GM23248 (cell line): ENCODE measurements around the gene MRTFB. TPM values are rescaled to one million over a fixed set of nuclear protein-coding genes. Genes with fewer than 3 reads are reported as not detected.
"Not testable (repeated sequence)": the region's sequence is repeated elsewhere in the genome, so short reads cannot be mapped to it uniquely, and the experiment has no call there.

Experiments
- DNase-seq: peaks from one replicate; pipeline ENCODE4 v3.0.0-alpha.2; 2015
- H2AFZ ChIP-seq: fragments of 200-600 bp; sonication (generic); 2 replicates; pipeline ENCODE4 v1.6.1; 2016; ENCODE audit warnings: antibody characterized with exemption
- H3F3A ChIP-seq: fragments of 200-600 bp; sonication (generic); 2 replicates; pipeline ENCODE4 v1.6.1; 2016; ENCODE audit warnings: mild to moderate bottlenecking, antibody characterized with exemption, mixed run types; ENCODE audit not compliant: insufficient read depth
- H3K27ac ChIP-seq: fragments of 200-600 bp; sonication (generic); 2 replicates; pipeline ENCODE4 v1.5.1; 2016; ENCODE audit warnings: mild to moderate bottlenecking
- H3K27me3 ChIP-seq: fragments of 200-600 bp; sonication (generic); replicated peaks from 2 replicates; pipeline ENCODE4 v1.6.1; 2016; ENCODE audit warnings: mild to moderate bottlenecking; ENCODE audit not compliant: insufficient read depth
- H3K36me3 ChIP-seq: fragments of 200-600 bp; sonication (generic); 2 replicates; pipeline ENCODE4 v1.6.1; 2016; ENCODE audit warnings: low read depth, mild to moderate bottlenecking
- H3K4me1 ChIP-seq: fragments of 200-600 bp; sonication (generic); 2 replicates; pipeline ENCODE4 v1.6.1; 2016; ENCODE audit warnings: mild to moderate bottlenecking; ENCODE audit not compliant: insufficient read depth
- H3K4me2 ChIP-seq: fragments of 200-600 bp; sonication (generic); one replicate; pipeline ENCODE4 v1.6.1; 2016; ENCODE audit warnings: mild to moderate bottlenecking; ENCODE audit not compliant: unreplicated experiment
- H3K4me3 ChIP-seq: fragments of 200-600 bp; sonication (generic); 2 replicates; pipeline ENCODE4 v1.5.1; 2016; ENCODE audit warnings: mild to moderate bottlenecking
- H3K79me2 ChIP-seq: fragments of 200-600 bp; sonication (generic); 2 replicates; pipeline ENCODE4 v1.6.1; 2016; ENCODE audit warnings: mild to moderate bottlenecking; ENCODE audit not compliant: insufficient read depth
- H3K9ac ChIP-seq: fragments of 200-600 bp; sonication (generic); 2 replicates; pipeline ENCODE4 v1.6.1; 2016; ENCODE audit warnings: mild to moderate bottlenecking
- H3K9me2 ChIP-seq: fragments of 200-600 bp; sonication (generic); 2 replicates; pipeline ENCODE4 v1.6.1; 2016; ENCODE audit warnings: mixed run types, mild to moderate bottlenecking, moderate library complexity; ENCODE audit not compliant: insufficient read depth
- H3K9me3 ChIP-seq: fragments of 200-600 bp; sonication (generic); one replicate; pipeline ENCODE4 v1.6.1; 2017; ENCODE audit warnings: low read depth
- H4K20me1 ChIP-seq: fragments of 200-600 bp; sonication (generic); 2 replicates; pipeline ENCODE4 v1.6.0; 2016; ENCODE audit not compliant: insufficient read depth
- EZH2 ChIP-seq: fragments of 200-600 bp; sonication (generic); IDR thresholded peaks from 2 replicates; pipeline ENCODE4 v1.6.1; 2018; ENCODE audit warnings: antibody characterized with exemption, mild to moderate bottlenecking; ENCODE audit not compliant: insufficient read depth, poor library complexity, severe bottlenecking
- EZH2phosphoT487 ChIP-seq: fragments of 200-600 bp; sonication (generic); IDR thresholded peaks from 2 replicates; pipeline ENCODE4 v1.6.1; 2018; ENCODE audit warnings: antibody characterized with exemption, moderate library complexity, mild to moderate bottlenecking, low read depth; ENCODE audit not compliant: insufficient read depth
- WGBS, 2 experiments: methylation state at CpG; one replicate each; pipeline ENCODE4 v1.1.6; 2015 to 2017; ENCODE audit warnings: low lambda C conversion rate in 2 of 2, low coverage in 1 of 2; ENCODE audit errors: missing lambda C conversion rate in 2 of 2; 5-methylcytosine and 5-hydroxymethylcytosine counted together
- in situ Hi-C: fragments of 300-500 bp; cut with MboI; formaldehyde crosslinking; loops from 2 replicates; pipeline ENCODE4 v1.15.0; 2020
- polyA plus RNA-seq: library from polyadenylated mRNA; unstranded; fragments of >200 nt; fragmentation: Nextera tagmentation; extraction: Ambion mirVana; gene quantifications from 2 replicates; pipeline ENCODE4 v1.2.1, GENCODE V29; 2016
- total RNA-seq: library from RNA; depleted of rRNA; stranded (reverse); fragments of >200 nt; shearing (Covaris generic); gene quantifications from 2 replicates; pipeline ENCODE4 v1.2.3, GENCODE V29; 2014; rRNA removed

MRTFB gene, protein sequence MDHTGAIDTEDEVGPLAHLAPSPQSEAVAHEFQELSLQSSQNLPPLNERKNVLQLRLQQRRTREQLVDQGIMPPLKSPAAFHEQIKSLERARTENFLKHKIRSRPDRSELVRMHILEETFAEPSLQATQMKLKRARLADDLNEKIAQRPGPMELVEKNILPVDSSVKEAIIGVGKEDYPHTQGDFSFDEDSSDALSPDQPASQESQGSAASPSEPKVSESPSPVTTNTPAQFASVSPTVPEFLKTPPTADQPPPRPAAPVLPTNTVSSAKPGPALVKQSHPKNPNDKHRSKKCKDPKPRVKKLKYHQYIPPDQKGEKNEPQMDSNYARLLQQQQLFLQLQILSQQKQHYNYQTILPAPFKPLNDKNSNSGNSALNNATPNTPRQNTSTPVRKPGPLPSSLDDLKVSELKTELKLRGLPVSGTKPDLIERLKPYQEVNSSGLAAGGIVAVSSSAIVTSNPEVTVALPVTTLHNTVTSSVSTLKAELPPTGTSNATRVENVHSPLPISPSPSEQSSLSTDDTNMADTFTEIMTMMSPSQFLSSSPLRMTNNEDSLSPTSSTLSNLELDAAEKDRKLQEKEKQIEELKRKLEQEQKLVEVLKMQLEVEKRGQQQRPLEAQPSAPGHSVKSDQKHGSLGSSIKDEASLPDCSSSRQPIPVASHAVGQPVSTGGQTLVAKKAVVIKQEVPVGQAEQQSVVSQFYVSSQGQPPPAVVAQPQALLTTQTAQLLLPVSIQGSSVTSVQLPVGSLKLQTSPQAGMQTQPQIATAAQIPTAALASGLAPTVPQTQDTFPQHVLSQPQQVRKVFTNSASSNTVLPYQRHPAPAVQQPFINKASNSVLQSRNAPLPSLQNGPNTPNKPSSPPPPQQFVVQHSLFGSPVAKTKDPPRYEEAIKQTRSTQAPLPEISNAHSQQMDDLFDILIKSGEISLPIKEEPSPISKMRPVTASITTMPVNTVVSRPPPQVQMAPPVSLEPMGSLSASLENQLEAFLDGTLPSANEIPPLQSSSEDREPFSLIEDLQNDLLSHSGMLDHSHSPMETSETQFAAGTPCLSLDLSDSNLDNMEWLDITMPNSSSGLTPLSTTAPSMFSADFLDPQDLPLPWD
- total RNA-seq, result 2.1 and 3.1 TPM in 2 replicates
- polyA plus RNA-seq, result 4.0 and 5.1 TPM in 2 replicates

GRCh38 chr16:14070877-14071575 lies at the start of gene MRTFB:
Gene MRTFB (plus strand): TSS chr16:14071319. CDS start chr16:14140607, 69,288 bp downstream.
- H3K9ac ChIP-seq, result peak within 1 kb of the TSS; percentile 87
- TF ChIP-seq EZH2 (no peak), EZH2phosphoT487 (no peak)
- in situ Hi-C loops, result no loop called here
- DNase-seq, result peak; percentile 76
- H3K4me1 ChIP-seq, result no peaks in the 10 kb centered on the region
- no peak within 1 kb of the TSS for H3K27ac ChIP-seq
- H3F3A ChIP-seq, result no peaks in the 10 kb centered on the region
- no peaks in the 10 kb centered on the region for H3K9me3 ChIP-seq
- H3K27me3 ChIP-seq, result no peaks in the 10 kb centered on the region
- WGBS, 2 experiments, result 3 to 4% methylated on average over 45 to 67 of the region's 86 CpGs
- peak within 1 kb of the TSS; percentile 84 for H3K4me2 ChIP-seq
- no peaks in the 10 kb centered on the region for H4K20me1 ChIP-seq
- peaks cover 31% of the 10 kb centered on the region for H3K79me2 ChIP-seq
- no peaks in the 10 kb centered on the region for H3K36me3 ChIP-seq
- no peaks in the 10 kb centered on the region for H3K9me2 ChIP-seq
- H2AFZ ChIP-seq, result peak within 1 kb of the TSS; percentile 94
- peak within 1 kb of the TSS; percentile 87 for H3K4me3 ChIP-seq

- H3K4me3 ChIP-seq, H3K9ac ChIP-seq, H2AFZ ChIP-seq, in situ Hi-C loops, H3K4me2 ChIP-seq, H3K79me2 ChIP-seq, DNase-seq, H3K27me3 ChIP-seq, H4K20me1 ChIP-seq, H3K9me2 ChIP-seq, H3F3A ChIP-seq, H3K27ac ChIP-seq, H3K9me3 ChIP-seq, H3K4me1 ChIP-seq, H3K36me3 ChIP-seq: not testable (repeated sequence)
- 93 to 96% methylated on average over 4 of the region's 4 CpGs for WGBS, 2 experiments
Measured at GRCh38 chr16:14023526-14023925, 47.6 kb upstream of the MRTFB start.

- Histone ChIP-seq H3K9me3 (no peaks in the 10 kb centered on the region), H3K27ac (no peak overlapping the region), H3K4me3 (no peak overlapping the region), H2AFZ (no peak overlapping the region), H3F3A (no peaks in the 10 kb centered on the region), H3K27me3 (no peaks in the 10 kb centered on the region), H3K4me1 (peaks cover 7% of the 10 kb centered on the region; the same call in 1 of the 2 replicates), H3K4me2 (no peak overlapping the region), H3K36me3 (no peaks in the 10 kb centered on the region), H3K79me2 (no peaks in the 10 kb centered on the region), H3K9ac (no peak overlapping the region), H3K9me2 (no peaks in the 10 kb centered on the region; the same call in 1 of the 2 replicates), H4K20me1 (no peaks in the 10 kb centered on the region)
- 11 to 13% methylated on average over 2 of the region's 2 CpGs for WGBS, 2 experiments
- in situ Hi-C loops, result no loop called here
- peak; percentile 34 for DNase-seq
- TF ChIP-seq EZH2 (no peak), EZH2phosphoT487 (no peak)
Measured at GRCh38 chr16:14024283-14024682, 46.8 kb upstream of the MRTFB start.
